GM12891 (cell line): ENCODE results near the gene ARHGAP6.

Experiments used
- DNase-seq: peaks from one replicate; pipeline ENCODE4 v3.0.0; 2011; ENCODE audit warnings: low spot score; ENCODE audit not compliant: insufficient read length
- FAIRE-seq: peaks from 2 replicates; lab custom pipeline; 2011; peaks lifted over from hg19 to GRCh38; lab: Jason Lieb, UNC
- PAX5 ChIP-seq: IDR thresholded peaks from 2 replicates; pipeline ENCODE4 v1.6.1; 2011; ENCODE audit warnings: low read length, moderate library complexity, mild to moderate bottlenecking; ENCODE audit not compliant: insufficient read depth, severe bottlenecking
- POLR2A ChIP-seq: IDR thresholded peaks from 2 replicates; pipeline ENCODE4 v1.6.1; 2011; ENCODE audit warnings: low read depth, low read length, control low read depth
- POLR2AphosphoS5 ChIP-seq: IDR thresholded peaks from 2 replicates; pipeline ENCODE4 v1.6.1; 2011; ENCODE audit warnings: low read depth, low read length, control low read depth
- POU2F2 ChIP-seq: IDR thresholded peaks from 2 replicates; pipeline ENCODE4 v1.6.1; 2011; ENCODE audit warnings: low read depth, mild to moderate bottlenecking, control low read depth, low read length, moderate library complexity
- SPI1 ChIP-seq: IDR thresholded peaks from 2 replicates; pipeline ENCODE4 v1.6.1; 2011; ENCODE audit warnings: low read depth, low read length, control low read depth
- TAF1 ChIP-seq: IDR thresholded peaks from 2 replicates; pipeline ENCODE4 v1.6.1; 2011; ENCODE audit warnings: low read depth, low read length, control low read depth

Gene ARHGAP6

GRCh38 chrX:11272290-11272689 lies 393.4 kb downstream of the ARHGAP6 start:
- DNase-seq (no peak), FAIRE-seq (no peak)
- no peak for TF ChIP-seq POLR2AphosphoS5
- no peak for TF ChIP-seq POLR2A
- TF ChIP-seq POU2F2 = no peak
- TF ChIP-seq SPI1 = no peak
- no peak for TF ChIP-seq PAX5
- no peak for TF ChIP-seq TAF1

GRCh38 chrX:11269996-11270395 lies 395.7 kb downstream of the ARHGAP6 start:
- FAIRE-seq (no peak), DNase-seq (no peak)
- TF ChIP-seq PAX5 (no peak), TAF1 (no peak), POLR2AphosphoS5 (no peak), POU2F2 (no peak), POLR2A (no peak), SPI1 (no peak)

DNA sequence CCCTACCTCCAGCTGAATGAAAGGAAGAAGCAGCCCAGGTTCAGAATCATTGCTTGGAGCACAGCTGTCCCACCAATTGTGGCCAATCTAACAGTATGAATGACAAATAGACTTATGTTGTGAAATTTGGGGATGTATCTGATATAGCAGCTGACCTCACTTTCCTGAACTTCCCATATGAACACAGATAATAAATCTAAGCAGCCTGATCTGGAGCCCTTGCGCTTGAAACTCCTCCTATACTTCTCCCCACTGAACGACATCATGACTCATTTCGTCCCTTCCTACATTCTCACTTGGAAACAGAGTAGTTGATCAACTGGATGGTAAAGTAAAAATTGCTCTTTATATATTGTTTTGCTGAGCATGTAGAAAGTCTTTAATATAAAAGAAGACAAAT lies 396.7 kb downstream of the ARHGAP6 start:
- no peak for DNase-seq
- no peak for FAIRE-seq
- TF ChIP-seq SPI1 = no peak
- TF ChIP-seq POLR2A = no peak
- no peak for TF ChIP-seq PAX5
- no peak for TF ChIP-seq TAF1
- TF ChIP-seq POLR2AphosphoS5 = no peak
- no peak for TF ChIP-seq POU2F2

GRCh38 chrX:11267425-11267824 lies 398.3 kb downstream of the ARHGAP6 start:
- FAIRE-seq (no peak), DNase-seq (no peak)
- TF ChIP-seq POLR2AphosphoS5 (no peak), TAF1 (no peak), SPI1 (no peak), POU2F2 (no peak), POLR2A (no peak), PAX5 (no peak)

DNA sequence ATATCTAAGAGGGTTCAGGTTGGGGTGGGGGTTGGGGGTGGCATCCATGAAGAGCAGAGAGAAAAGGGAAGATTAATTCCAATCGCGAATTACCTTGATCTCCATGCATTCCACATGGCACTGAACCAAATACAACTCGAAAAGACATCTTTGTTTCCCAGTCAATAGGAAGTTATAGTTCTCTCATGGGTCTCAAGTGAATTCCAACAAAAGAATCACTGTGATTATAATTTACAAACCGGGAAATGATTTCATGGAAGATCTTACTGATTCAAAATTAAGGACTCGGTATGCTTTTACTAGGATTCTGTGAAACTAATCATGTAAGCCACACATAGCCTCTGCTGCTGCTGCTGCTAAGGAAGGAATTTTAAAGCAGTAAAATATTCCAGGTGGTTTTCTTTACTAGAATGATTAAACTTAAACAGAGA lies 399.1 kb downstream of the ARHGAP6 start:
- no peak for TF ChIP-seq TAF1
- TF ChIP-seq PAX5 = no peak
- TF ChIP-seq SPI1 = no peak
- FAIRE-seq = no peak

GRCh38 chrX:11265352-11265751 lies 400.4 kb downstream of the ARHGAP6 start:
- DNase-seq (no peak), FAIRE-seq (no peak)
- TF ChIP-seq SPI1 (no peak), TAF1 (no peak), POLR2AphosphoS5 (no peak), POU2F2 (no peak), PAX5 (no peak), POLR2A (no peak)

More for the DNA sequence above, 399.1 kb downstream of the ARHGAP6 start:
- no peak for DNase-seq

DNA sequence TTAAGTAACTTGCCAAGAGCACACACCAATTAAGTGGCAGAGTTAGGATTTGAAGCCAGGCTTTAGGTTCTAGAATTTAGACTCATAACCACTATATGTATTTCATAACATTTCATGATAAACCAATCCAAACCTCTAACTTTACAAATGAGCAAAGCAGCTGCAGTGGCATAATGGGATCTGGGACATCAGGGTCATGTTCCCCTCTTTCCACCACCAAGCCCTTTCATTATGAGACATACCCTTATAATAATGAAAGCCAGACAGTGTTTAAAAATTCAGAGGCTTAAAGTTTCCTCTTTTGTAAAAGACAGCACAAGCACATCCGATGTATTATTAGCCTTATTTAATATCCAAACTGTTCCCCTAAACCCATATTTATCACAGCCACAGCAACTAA lies 400.8 kb downstream of the ARHGAP6 start:
- DNase-seq (no peak), FAIRE-seq (no peak)
- TF ChIP-seq POLR2A = no peak
- no peak for TF ChIP-seq POLR2AphosphoS5
- no peak for TF ChIP-seq SPI1
- TF ChIP-seq TAF1 = no peak
- no peak for TF ChIP-seq POU2F2
- no peak for TF ChIP-seq PAX5

- no peak for DNase-seq
- TF ChIP-seq TAF1 (no peak), PAX5 (no peak), POLR2AphosphoS5 (no peak), POU2F2 (no peak), SPI1 (no peak), POLR2A (no peak)
- no peak for FAIRE-seq
Observed at GRCh38 chrX:11261260-11261659, 404.5 kb downstream of the ARHGAP6 start.

DNA sequence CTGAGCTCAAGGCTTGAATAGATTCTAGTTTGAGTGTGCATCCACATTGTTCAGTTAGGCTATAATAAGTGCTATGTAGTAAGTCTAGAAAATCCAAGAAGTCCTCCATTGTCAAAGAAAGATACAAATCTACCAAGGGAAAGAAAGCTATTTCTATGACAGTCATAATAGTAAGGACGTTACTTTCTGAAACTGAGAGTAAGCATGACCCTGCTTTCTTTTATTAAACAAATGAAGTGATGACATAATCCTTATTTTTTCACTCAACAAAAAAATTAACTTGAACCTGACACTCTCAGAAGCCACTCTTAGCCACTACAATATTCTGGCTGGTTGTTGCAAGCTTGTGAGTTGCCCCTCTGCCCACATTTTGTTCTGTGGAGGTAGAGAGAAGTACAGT lies 406.3 kb downstream of the ARHGAP6 start:
- TF ChIP-seq PAX5 (no peak), SPI1 (no peak), POU2F2 (no peak), POLR2AphosphoS5 (no peak), POLR2A (no peak), TAF1 (no peak)
- FAIRE-seq = peak; percentile 31
- no peak for DNase-seq

- FAIRE-seq = no peak
- TF ChIP-seq POLR2AphosphoS5 = no peak
- TF ChIP-seq SPI1 = no peak
- no peak for TF ChIP-seq POLR2A
- no peak for TF ChIP-seq PAX5
- no peak for TF ChIP-seq POU2F2
- TF ChIP-seq TAF1 = no peak
- DNase-seq = no peak
Observed at GRCh38 chrX:11257711-11258110, 408.0 kb downstream of the ARHGAP6 start.

GRCh38 chrX:11257290-11257689 lies 408.4 kb downstream of the ARHGAP6 start:
- DNase-seq (no peak), FAIRE-seq (no peak)
- TF ChIP-seq PAX5 (no peak), POLR2AphosphoS5 (no peak), POLR2A (no peak), TAF1 (no peak), SPI1 (no peak), POU2F2 (no peak)
